SK-N-SH (cell line): ENCODE results near the gene OTOR. TPM values are rescaled to one million over a fixed set of nuclear protein-coding genes. Genes with fewer than 3 reads are reported as not detected.

Source experiments
- CTCF ChIA-PET: fragments of 300-600, 350-600 bp; formaldehyde crosslinking; extraction: SDS; loops from one replicate; lab custom pipeline; 2021; lab: Yijun Ruan, JAX
- POLR2A ChIA-PET: fragments of 350-600 bp; sonication (Branson Sonifier 250); formaldehyde crosslinking; extraction: SDS; loops from one replicate; lab custom pipeline; 2020; ENCODE audit warnings: antibody characterized with exemption, inconsistent platforms; lab: Yijun Ruan, JAX
- DNase-seq: peaks from one replicate; pipeline ENCODE4 v3.0.0; 2012
- H2AFZ ChIP-seq: fragments of 200-600 bp; sonication (generic); 2 replicates; pipeline ENCODE4 v1.8.1; 2016; ENCODE audit warnings: antibody characterized with exemption, mild to moderate bottlenecking, low read depth
- H3F3A ChIP-seq: fragments of 200-600 bp; sonication (generic); replicated peaks from 2 replicates; pipeline ENCODE3; 2016; ENCODE audit warnings: antibody characterized with exemption, mild to moderate bottlenecking; ENCODE audit not compliant: insufficient read depth
- H3K27ac ChIP-seq, 2 experiments: fragments of 200-500 bp in 1 of 2; fragments of 200-600 bp in 1 of 2; sonication (Bioruptor generic) in 1 of 2; sonication (generic), shearing (Covaris generic) in 1 of 2; 2 replicates each; pipeline versions ENCODE4 v1.5.1 to v1.6.1; 2014 to 2016; ENCODE audit warnings: low read depth in 2 of 2, inconsistent platforms in 1 of 2, low read length in 1 of 2, mild to moderate bottlenecking in 1 of 2, mixed read lengths in 1 of 2
- H3K27me3 ChIP-seq: fragments of 200-600 bp; sonication (generic), shearing (Covaris generic); 2 replicates; pipeline ENCODE4 v1.6.1; 2016; ENCODE audit warnings: mixed run types; ENCODE audit not compliant: insufficient read depth
- H3K36me3 ChIP-seq, 2 experiments: fragments of 200-500 bp in 1 of 2; fragments of 200-600 bp in 1 of 2; sonication (Bioruptor generic) in 1 of 2; sonication (generic) in 1 of 2; replicated peaks in 1 of 2; 2 replicates each; pipeline versions ENCODE3 to v1.5.1; 2014 to 2016; ENCODE audit warnings: low read length in 1 of 2, mild to moderate bottlenecking in 1 of 2; ENCODE audit not compliant: insufficient read depth in 2 of 2, control insufficient read depth in 1 of 2
- H3K4me1 ChIP-seq, 2 experiments: fragments of 200-500 bp in 1 of 2; fragments of 200-600 bp in 1 of 2; sonication (Bioruptor generic) in 1 of 2; sonication (generic), shearing (Covaris generic) in 1 of 2; 2 replicates each; pipeline versions ENCODE4 v1.5.1 to v1.6.1; 2014 to 2016; ENCODE audit warnings: low read depth in 1 of 2, low read length in 1 of 2, mixed run types in 1 of 2; ENCODE audit not compliant: insufficient read depth in 2 of 2, control insufficient read depth in 1 of 2
- H3K4me2 ChIP-seq: fragments of 200-600 bp; sonication (generic), shearing (Covaris generic); 2 replicates; pipeline ENCODE4 v1.6.1; 2017; ENCODE audit warnings: mixed run types
- H3K4me3 ChIP-seq, 2 experiments: fragments of 200-500 bp in 1 of 2; fragments of 200-600 bp in 1 of 2; sonication (Bioruptor generic) in 1 of 2; sonication (generic), shearing (Covaris generic) in 1 of 2; 2 replicates each; pipeline versions ENCODE4 v1.5.1 to v1.8.1; 2014 to 2016; ENCODE audit warnings: low read depth in 2 of 2, inconsistent platforms in 1 of 2, low read length in 1 of 2, mild to moderate bottlenecking in 1 of 2, mixed read lengths in 1 of 2, moderate library complexity in 1 of 2
- H3K79me2 ChIP-seq: fragments of 200-600 bp; sonication (generic); 2 replicates; pipeline ENCODE4 v1.8.1; 2017; ENCODE audit warnings: mild to moderate bottlenecking; ENCODE audit not compliant: insufficient read depth
- H3K9ac ChIP-seq: fragments of 200-600 bp; sonication (generic); 2 replicates; pipeline ENCODE4 v1.6.1; 2017; ENCODE audit warnings: mixed run types
- H3K9me2 ChIP-seq: fragments of 200-600 bp; sonication (generic); 2 replicates; pipeline ENCODE4 v1.6.1; 2017; ENCODE audit warnings: mixed run types
- H3K9me3 ChIP-seq: fragments of 200-600 bp; sonication (generic); 2 replicates; pipeline ENCODE4 v1.6.1; 2017; ENCODE audit warnings: mixed run types, mild to moderate bottlenecking, moderate library complexity
- H4K20me1 ChIP-seq: fragments of 200-600 bp; sonication (generic); 2 replicates; pipeline ENCODE4 v1.6.1; 2017; ENCODE audit warnings: mild to moderate bottlenecking, mixed run types; ENCODE audit not compliant: insufficient read depth
- EP300 ChIP-seq, 2 experiments: IDR thresholded peaks; 2 replicates each; pipeline versions ENCODE4 v1.4.0 to v1.6.1; 2012; ENCODE audit warnings: borderline replicate concordance in 1 of 2, low read depth in 1 of 2, low read length in 1 of 2
- FOSL2 ChIP-seq: IDR thresholded peaks from 2 replicates; pipeline ENCODE4 v1.4.0; 2012; ENCODE audit warnings: low read depth, mild to moderate bottlenecking, moderate library complexity, borderline replicate concordance
- FOXJ3 ChIP-seq: sonication (generic); formaldehyde crosslinking; IDR thresholded peaks from 2 replicates; pipeline ENCODE4 v1.5.1; 2020; ENCODE audit warnings: mild to moderate bottlenecking, missing genetic modification reagents
- GABPA ChIP-seq: IDR thresholded peaks from 2 replicates; pipeline ENCODE4 v1.4.0; 2012; ENCODE audit warnings: low read depth, mild to moderate bottlenecking
- GATA2 ChIP-seq: sonication (generic); formaldehyde crosslinking; IDR thresholded peaks from 2 replicates; pipeline ENCODE4 v1.5.0; 2020; ENCODE audit warnings: mild to moderate bottlenecking, missing genetic modification reagents
- JUND ChIP-seq: IDR thresholded peaks from 2 replicates; pipeline ENCODE4 v1.4.0; 2012
- NFIC ChIP-seq: IDR thresholded peaks from 2 replicates; pipeline ENCODE4 v1.4.0; 2012; ENCODE audit warnings: borderline replicate concordance
- NRF1 ChIP-seq: IDR thresholded peaks from 2 replicates; pipeline ENCODE4 v1.6.1; 2012; ENCODE audit warnings: low read depth, mild to moderate bottlenecking, low read length
- REST ChIP-seq: IDR thresholded peaks from 2 replicates; pipeline ENCODE4 v1.6.1; 2012; ENCODE audit warnings: mild to moderate bottlenecking, low read depth, low read length, moderate library complexity
- RFX5 ChIP-seq: IDR thresholded peaks from 2 replicates; pipeline ENCODE4 v1.6.1; 2012; ENCODE audit warnings: mild to moderate bottlenecking, improper control_type of control experiment, low read length
- TCF12 ChIP-seq: IDR thresholded peaks from 2 replicates; pipeline ENCODE4 v1.4.0; 2012
- USF1 ChIP-seq: IDR thresholded peaks from 2 replicates; pipeline ENCODE4 v1.4.0; 2012; ENCODE audit warnings: low read depth, borderline replicate concordance
- ZBTB33 ChIP-seq: IDR thresholded peaks from 2 replicates; pipeline ENCODE4 v1.4.0; 2012; ENCODE audit warnings: low read depth, borderline replicate concordance
- WGBS: methylation state at CpG from one replicate; pipeline ENCODE4 v1.1.6; 2017; ENCODE audit warnings: low lambda C conversion rate; 5-methylcytosine and 5-hydroxymethylcytosine counted together
- polyA plus RNA-seq, 3 experiments: library from polyadenylated mRNA; depleted of rRNA; stranded (reverse); fragments of >200 nt; gene quantifications; 2 replicates each; pipeline ENCODE4 v1.2.3, GENCODE V29; 2012

The OTOR gene
- polyA plus RNA-seq, 1 of the 3 experiments (the other 2 are of a cell fraction) = not detected

- TF ChIP-seq USF1 (no peak), GATA2 (no peak)
- TF ChIP-seq, all 33 proteins: peak for 0
These were observed 39.1 kb upstream of the OTOR start (continued) for GRCh38 chr20:16709017-16709416.

GRCh38 chr20:16710781-16711180, 37.4 kb upstream of the OTOR start:
- POLR2A ChIA-PET = no interaction called here
- Histone ChIP-seq H3K4me2 (no peak overlapping the region), H3K36me3 (no peaks in the 10 kb centered on the region), H3K79me2 (no peaks in the 10 kb centered on the region), H3K9me3 (no peaks in the 10 kb centered on the region), H3K9me2 (no peaks in the 10 kb centered on the region), H3K27ac (no peak overlapping the region), H3F3A (no peaks in the 10 kb centered on the region), H4K20me1 (no peaks in the 10 kb centered on the region), H3K4me1 (no peaks in the 10 kb centered on the region), H3K27me3 (no peaks in the 10 kb centered on the region; the same call in 1 of the 2 replicates), H3K4me3 (no peak overlapping the region), H3K9ac (no peak overlapping the region), H2AFZ (no peak overlapping the region)
- CTCF ChIA-PET = interaction anchor here (0.5 to 0.9 kb wide), 2 partner anchors 14 to 133 kb away, joined by 3 read pairs; no protein-coding TSS in a partner anchor
- DNase-seq = no peak
- TF ChIP-seq REST (no peak), FOXJ3 (no peak), RFX5 (no peak), TCF12 (no peak), GABPA (no peak), NRF1 (no peak), JUND (no peak), ZBTB33 (no peak), EP300 (IDR thresholded peaks at IDR 0.05; ENCODE audit: borderline replicate concordance in 1 of 2, low read depth in 1 of 2, low read length in 1 of 2) (no peak), FOSL2 (no peak), NFIC (no peak)
- WGBS = 56% methylated on average over 3 of the region's 3 CpGs
